HG03571 (cell line): ENCODE results near the gene TTLL5.

Source experiments
- ATAC-seq: cut with Tn5 transposase; IDR thresholded peaks from one replicate; pipeline ENCODE4 v1.9.1; 2021; ENCODE audit not compliant: unreplicated experiment

The TTLL5 gene

GRCh38 chr14:75857199-75857598 is 196.2 kb downstream of the TTLL5 start:
- ATAC-seq = no peak

DNA sequence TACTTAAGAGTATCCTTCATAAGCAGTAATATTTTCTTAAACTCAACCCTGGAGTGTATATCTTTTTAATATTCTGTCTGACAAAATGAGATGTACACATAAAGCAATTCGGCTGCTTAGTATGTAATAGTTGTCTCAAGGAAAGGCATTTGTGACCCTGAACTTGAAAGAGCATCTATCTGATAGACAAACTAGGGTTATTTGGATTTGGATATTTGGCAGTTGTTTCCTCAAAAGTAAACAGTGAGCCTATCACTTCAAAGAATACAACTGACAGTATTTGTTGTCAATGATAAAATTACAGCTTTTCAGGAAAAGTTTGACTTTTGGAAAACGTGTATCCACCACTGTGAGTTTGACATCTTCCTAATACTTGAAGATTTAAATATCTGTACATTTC is 197.3 kb downstream of the TTLL5 start:
- no peak for ATAC-seq

DNA sequence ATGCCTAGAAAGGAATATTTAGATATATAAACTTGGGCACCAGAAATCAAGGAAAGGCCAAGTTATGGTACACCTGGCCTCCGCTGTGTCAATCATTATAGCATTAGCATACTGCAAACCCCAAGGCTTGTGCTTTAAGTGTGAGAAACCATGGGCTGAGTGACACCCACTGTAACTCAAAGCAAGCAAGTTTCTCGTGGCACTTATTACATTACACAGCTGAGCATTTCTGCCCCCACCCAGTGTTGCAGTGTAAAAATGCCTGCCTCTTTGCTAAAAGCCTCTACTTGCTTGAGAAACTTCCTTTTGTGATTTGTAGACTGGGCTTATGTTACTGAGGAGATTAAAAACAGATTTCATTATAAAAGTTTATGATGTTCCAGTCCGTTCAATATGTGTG is 198.7 kb downstream of the TTLL5 start:
- no peak for ATAC-seq

DNA sequence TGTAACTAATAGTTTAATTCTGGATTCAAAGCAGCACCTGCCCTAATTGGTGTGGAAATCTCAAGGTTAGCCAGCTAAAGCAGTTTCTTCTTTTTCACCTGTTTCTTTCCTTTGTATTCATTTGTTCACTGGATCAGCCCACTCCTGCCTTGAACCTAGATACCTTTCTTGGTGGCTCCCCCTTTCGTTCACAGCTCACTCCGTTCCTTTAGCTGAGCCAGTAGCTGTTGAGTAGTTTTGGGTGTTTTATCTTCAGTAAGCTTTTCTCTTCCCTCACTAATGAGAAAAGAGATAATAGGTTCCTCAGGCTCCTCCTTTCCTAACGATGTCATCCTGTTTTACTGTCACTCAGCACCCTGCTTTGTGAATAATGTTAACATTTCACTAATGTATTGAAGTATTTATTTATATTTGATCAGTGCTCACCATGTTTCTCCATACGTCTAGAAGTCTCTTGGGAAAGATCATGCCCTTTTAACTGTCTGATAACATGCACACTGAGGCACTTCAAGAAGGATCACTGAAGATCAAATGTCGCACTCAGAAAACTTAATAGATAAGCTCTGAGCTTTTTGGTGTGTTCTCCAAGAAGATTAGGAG is 199.6 kb downstream of the TTLL5 start:
- no peak for ATAC-seq

DNA sequence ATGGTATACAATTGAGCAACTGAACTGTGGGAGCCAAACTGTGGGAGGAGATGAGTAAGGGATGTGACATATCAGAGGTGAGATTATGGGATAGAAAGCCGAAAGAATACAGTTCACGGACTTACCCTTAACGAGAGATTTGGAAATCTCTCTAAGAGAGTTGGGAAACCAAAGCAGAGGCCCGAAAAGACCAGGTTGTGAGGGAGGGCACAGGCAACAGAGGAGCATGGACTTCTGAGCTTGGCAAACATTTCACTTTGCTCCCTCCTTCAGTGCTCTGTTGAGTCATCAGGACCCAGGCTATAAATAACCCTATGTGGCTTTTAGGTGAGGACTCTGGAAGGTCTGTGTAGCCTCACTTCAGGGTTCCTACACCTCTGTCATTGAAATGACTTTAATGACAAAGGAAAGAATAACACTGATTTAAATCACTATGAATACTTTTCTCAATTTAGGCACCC is 200.1 kb downstream of the TTLL5 start:
- ATAC-seq = no peak

GRCh38 chr14:75863221-75863620 is 202.2 kb downstream of the TTLL5 start:
- no peak for ATAC-seq

DNA sequence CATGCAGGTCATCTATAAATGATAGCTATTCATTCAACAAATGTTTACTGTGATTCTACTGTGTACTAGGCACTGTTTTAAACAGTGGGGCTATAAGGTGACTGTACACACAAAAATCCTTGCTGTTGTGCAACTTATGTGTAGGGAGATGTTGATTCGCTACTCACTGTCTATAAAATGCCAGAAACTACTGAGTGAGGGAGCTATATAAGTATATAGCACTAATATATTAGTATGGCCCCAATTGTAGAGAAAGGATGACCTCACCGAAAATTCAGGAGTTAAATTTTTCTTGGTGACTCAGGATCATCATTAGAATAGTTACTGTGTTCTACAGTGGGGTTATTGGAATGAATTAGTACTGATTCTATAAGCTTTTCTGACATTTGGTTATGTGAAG is 203.3 kb downstream of the TTLL5 start:
- no peak for ATAC-seq

DNA sequence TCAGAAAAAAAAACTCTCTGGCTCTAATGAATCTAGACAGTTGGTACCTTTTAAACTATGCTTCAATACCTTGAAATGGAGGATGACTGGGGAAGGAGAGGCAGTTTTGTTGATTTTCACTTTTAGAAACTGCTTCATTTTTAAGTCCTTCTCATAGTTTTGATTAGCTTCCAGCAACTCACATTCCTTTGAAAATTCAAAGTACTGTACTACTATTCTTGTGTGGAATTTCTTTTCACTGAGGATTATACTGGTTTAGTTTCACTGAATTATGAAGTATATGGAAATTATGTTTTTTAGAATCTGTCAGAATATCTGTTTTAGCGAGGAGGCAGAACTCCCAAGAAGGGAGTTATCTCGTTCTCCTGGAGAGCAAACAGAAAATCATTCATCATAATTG is 204.5 kb downstream of the TTLL5 start:
- ATAC-seq = no peak

DNA sequence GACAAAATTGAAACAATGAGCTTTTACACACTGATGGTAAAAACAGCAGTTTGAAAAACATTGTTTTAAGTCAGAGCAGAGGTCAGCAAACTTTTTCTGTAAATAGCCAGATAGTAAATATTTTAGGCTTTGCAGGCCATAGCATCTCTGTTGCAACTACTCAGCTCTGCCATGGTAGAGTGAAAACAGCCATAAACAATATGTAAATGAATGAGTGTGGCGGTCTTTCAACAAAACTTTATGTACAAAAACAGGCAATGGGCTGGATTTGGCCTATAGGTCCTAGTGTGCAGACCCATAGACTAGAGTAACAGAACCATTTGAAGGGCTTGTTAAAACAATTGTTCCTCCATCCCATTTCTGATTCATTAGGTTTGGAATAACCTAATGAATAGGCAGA is 205.9 kb downstream of the TTLL5 start:
- no peak for ATAC-seq

- no peak for ATAC-seq
Measured at GRCh38 chr14:75871181-75871880, 210.3 kb downstream of the TTLL5 start.

DNA sequence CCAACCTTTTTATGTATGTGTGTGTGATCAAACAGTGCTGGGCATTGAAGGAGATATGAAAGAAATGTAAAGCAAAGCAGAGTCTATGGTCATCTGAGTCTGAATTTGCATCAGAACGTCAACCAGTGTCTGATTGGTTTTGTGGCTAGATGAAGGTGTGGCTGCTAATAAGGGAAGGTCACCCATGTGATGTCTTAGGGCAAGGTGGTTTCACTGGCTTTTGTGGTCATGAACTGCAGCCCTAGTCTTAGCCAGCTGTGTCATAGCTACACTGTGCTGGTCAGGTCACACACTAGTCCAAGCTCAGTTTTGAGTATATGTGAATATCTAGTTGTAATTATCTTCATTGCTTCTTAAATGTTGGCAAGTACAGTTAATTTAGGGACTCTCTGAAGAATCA is 214.9 kb downstream of the TTLL5 start:
- ATAC-seq = peak; percentile 84

GRCh38 chr14:75876530-75876929 is 215.5 kb downstream of the TTLL5 start:
- no peak for ATAC-seq

GRCh38 chr14:75877292-75877691 is 216.2 kb downstream of the TTLL5 start:
- ATAC-seq = no peak

DNA sequence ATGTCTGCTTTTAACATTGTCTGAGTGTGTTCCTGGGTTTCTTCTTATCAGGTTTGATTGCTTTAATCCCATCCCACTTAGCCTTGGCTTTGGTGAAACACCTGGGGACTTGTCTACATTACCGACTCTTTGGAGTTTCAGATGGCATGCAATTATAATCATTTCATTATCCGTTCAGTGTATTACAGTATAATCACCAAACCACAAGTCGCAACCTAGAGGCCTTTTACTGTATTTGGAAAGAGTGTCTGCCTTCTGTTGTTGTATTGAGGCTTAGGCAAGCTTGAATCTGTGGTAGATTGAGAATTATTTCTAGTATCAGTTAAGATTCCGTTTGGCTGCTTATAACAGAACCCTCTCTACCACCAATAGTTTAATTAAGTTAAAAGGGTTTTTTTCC is 216.8 kb downstream of the TTLL5 start:
- no peak for ATAC-seq

GRCh38 chr14:75879031-75879430 is 218.0 kb downstream of the TTLL5 start:
- no peak for ATAC-seq

GRCh38 chr14:75880512-75880911 is 219.5 kb downstream of the TTLL5 start:
- ATAC-seq = no peak

- ATAC-seq = no peak
Measured at GRCh38 chr14:75881994-75882393, 220.9 kb downstream of the TTLL5 start.

- no peak for ATAC-seq
Measured at GRCh38 chr14:75884198-75884611, 223.2 kb downstream of the TTLL5 start.

DNA sequence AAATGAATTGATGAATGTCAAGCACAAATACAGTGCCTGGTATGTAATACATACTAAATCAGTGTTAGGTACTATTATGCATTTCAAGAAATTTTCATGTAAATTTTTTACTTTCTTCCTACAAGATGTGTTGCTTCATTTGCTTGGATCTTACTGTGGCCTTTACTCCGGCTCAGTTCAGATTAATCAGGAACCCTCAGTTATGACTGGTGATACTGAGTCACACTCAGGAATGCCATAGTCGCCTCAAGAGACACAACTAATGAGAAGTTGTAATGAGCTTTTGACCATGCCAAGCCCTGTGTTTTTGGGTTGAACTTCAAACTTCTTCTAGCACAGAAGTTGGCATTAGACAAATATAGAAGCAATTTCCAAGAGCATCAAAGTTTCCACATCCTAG is 224.8 kb downstream of the TTLL5 start:
- ATAC-seq = no peak

GRCh38 chr14:75886636-75887348 is 225.7 kb downstream of the TTLL5 start:
- ATAC-seq = no peak

DNA sequence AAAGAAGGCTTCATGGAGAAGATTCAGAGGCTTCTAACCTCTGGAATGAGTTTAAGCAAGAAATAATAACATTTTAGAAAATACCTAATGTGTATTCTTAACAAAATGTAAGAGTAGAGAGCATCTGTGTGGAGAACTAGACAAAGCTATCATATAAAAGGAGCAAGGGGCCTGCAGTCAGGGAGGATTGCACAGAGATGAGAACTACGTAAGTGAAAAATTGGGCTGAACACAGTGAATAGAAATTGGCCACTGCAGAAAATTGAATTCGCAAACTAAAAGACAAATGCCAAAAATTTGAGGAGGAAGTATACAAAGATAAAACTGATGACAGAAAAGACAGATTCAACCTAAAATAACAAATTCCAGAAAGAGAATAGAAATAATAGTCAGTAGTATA is 227.9 kb downstream of the TTLL5 start:
- no peak for ATAC-seq

DNA sequence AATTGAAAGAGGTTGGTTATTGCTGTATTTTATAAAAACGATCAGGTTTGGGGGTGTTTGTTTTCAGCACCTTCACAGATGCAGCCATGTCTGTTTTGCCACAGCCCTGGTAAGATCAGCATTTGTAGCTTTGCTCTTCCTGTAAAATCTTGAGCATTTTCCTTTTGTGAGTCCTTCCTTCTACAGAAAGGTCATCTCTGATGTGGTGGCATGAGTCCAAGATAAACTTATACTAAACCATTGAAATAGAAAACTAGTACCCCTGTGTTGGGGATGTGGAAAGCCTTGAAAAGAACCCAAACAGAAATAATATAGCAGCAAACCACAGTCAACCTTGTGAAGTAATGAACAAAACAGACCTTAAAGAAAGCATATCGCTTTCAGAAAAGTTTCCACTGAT is 235.3 kb downstream of the TTLL5 start:
- no peak for ATAC-seq
